GM12878 (cell line): Measurements from ENCODE around the gene WDR43. TPM values are rescaled to one million over a fixed set of nuclear protein-coding genes. Genes with fewer than 3 reads are reported as not detected.

Experiments
- ATAC-seq: fragments of 200-7000 bp; cut with Tn5 transposase; 3 replicates; pipeline ENCODE4 v1.9.1; 2020; ENCODE audit warnings: mild to moderate bottlenecking, moderate library complexity
- BruUV-seq: library from RNA; stranded (reverse); fragments of 400-500 nt; replicated peaks from 2 replicates; lab custom pipeline; 2021; lab: Mats Ljungman, UMichigan
- CTCF ChIA-PET: fragments of 300-600 bp; sonication (Branson Sonifier 250); formaldehyde crosslinking; extraction: SDS; loops from one replicate; lab custom pipeline; 2021; ENCODE audit warnings: inconsistent platforms; lab: Yijun Ruan, JAX
- POLR2A ChIA-PET: fragments of 350-600 bp; formaldehyde crosslinking; extraction: SDS; loops from one replicate; lab custom pipeline; 2021; ENCODE audit warnings: inconsistent platforms; lab: Charles Lee
- RAD21 ChIA-PET: fragments of 300-600 bp; sonication (Branson Sonifier 250); formaldehyde crosslinking; loops from one replicate; lab custom pipeline; 2023; ENCODE audit warnings: antibody characterized with exemption; ENCODE audit not compliant: unreplicated experiment; lab: Charles Lee
- SMC1A ChIA-PET: fragments of 300-600 bp; sonication (Branson Sonifier 250); formaldehyde crosslinking; loops from one replicate; lab custom pipeline; 2023; ENCODE audit not compliant: unreplicated experiment, uncharacterized antibody; lab: Charles Lee
- DNase-seq: peaks from one replicate; pipeline ENCODE4 v3.0.0-alpha.2; 2011; ENCODE audit warnings: low read depth, low spot score
- FAIRE-seq: peaks from 3 replicates; lab custom pipeline; 2011; peaks lifted over from hg19 to GRCh38; lab: Jason Lieb, UNC
- H2AFZ ChIP-seq: 2 replicates; pipeline ENCODE4 v1.6.0; 2011; ENCODE audit warnings: low read depth, low read length, control low read depth; ENCODE audit not compliant: control insufficient read depth
- H3K27ac ChIP-seq: 2 replicates; pipeline ENCODE4 v1.5.1; 2011; ENCODE audit warnings: control low read depth; ENCODE audit not compliant: control insufficient read depth, insufficient read depth
- H3K27me3 ChIP-seq, 2 experiments: replicated peaks in 1 of 2; 2 replicates each; pipeline versions ENCODE4 v1.6.0 to v1.6.1; 2011; ENCODE audit warnings: low read length in 1 of 2; ENCODE audit not compliant: control insufficient read depth in 2 of 2, insufficient read depth in 2 of 2
- H3K36me3 ChIP-seq, 2 experiments: 2 replicates each; pipeline ENCODE4 v1.5.1; 2011; ENCODE audit warnings: low read length in 1 of 2; ENCODE audit not compliant: control insufficient read depth in 2 of 2, insufficient read depth in 2 of 2
- H3K4me1 ChIP-seq: 2 replicates; pipeline ENCODE4 v1.6.1; 2011; ENCODE audit warnings: mild to moderate bottlenecking, low read length, moderate library complexity, mixed read lengths; ENCODE audit not compliant: control insufficient read depth, insufficient read depth
- H3K4me2 ChIP-seq: 2 replicates; pipeline ENCODE4 v1.6.0; 2011; ENCODE audit warnings: control low read depth; ENCODE audit not compliant: control insufficient read depth, insufficient read depth
- H3K4me3 ChIP-seq: fragments of 200-600 bp; sonication (generic); 2 replicates; pipeline ENCODE4 v1.5.1; 2016
- H3K79me2 ChIP-seq: 2 replicates; pipeline ENCODE4 v1.6.0; 2011; ENCODE audit warnings: low read length; ENCODE audit not compliant: control insufficient read depth, insufficient read depth
- H3K9ac ChIP-seq: 2 replicates; pipeline ENCODE4 v1.8.0; 2011; ENCODE audit warnings: low read length, control low read depth, mixed read lengths; ENCODE audit not compliant: control insufficient read depth, insufficient read depth
- H3K9me3 ChIP-seq: replicated peaks from 3 replicates; pipeline ENCODE4 v1.5.1; 2011; ENCODE audit warnings: mild to moderate bottlenecking, low read length; ENCODE audit not compliant: control insufficient read depth, insufficient read depth
- H4K20me1 ChIP-seq: 2 replicates; pipeline ENCODE4 v1.6.0; 2011; ENCODE audit not compliant: control insufficient read depth, insufficient read depth
- ASH2L ChIP-seq: fragments of 300-600, 200-600 bp; sonication (generic); IDR thresholded peaks from 2 replicates; pipeline ENCODE4 v1.6.1; 2017; ENCODE audit warnings: low read depth, mild to moderate bottlenecking, borderline replicate concordance
- BCL3 ChIP-seq: IDR thresholded peaks from 2 replicates; pipeline ENCODE4 v1.6.1; 2011; ENCODE audit warnings: borderline replicate concordance, low read depth, mild to moderate bottlenecking, moderate library complexity, low read length; ENCODE audit not compliant: insufficient read depth, poor library complexity, severe bottlenecking
- CHD1 ChIP-seq: IDR thresholded peaks from 2 replicates; pipeline ENCODE4 v1.6.1; 2012; ENCODE audit warnings: low read depth, low read length, improper control_type of control experiment
- DPF2 ChIP-seq: fragments of 450-650 bp; IDR thresholded peaks from 2 replicates; pipeline ENCODE4 v1.6.1; 2017; ENCODE audit warnings: mild to moderate bottlenecking
- ESRRA ChIP-seq: IDR thresholded peaks from 2 replicates; pipeline ENCODE4 v1.6.1; 2012; ENCODE audit warnings: mild to moderate bottlenecking, low read length, improper control_type of control experiment
- FOXM1 ChIP-seq: IDR thresholded peaks from 2 replicates; pipeline ENCODE4 v1.6.1; 2012; ENCODE audit warnings: low read depth, mild to moderate bottlenecking, inconsistent platforms, low read length, moderate library complexity
- GABPA ChIP-seq: IDR thresholded peaks from 2 replicates; pipeline ENCODE4 v1.6.1; 2014; ENCODE audit warnings: antibody characterized with exemption, low read depth, mild to moderate bottlenecking, inconsistent platforms
- IKZF1 ChIP-seq: fragments of 450-650 bp; conservative IDR thresholded peaks from 2 replicates; pipeline ENCODE4 v1.6.1; 2017; ENCODE audit warnings: antibody characterized with exemption, mild to moderate bottlenecking
- KLF5 ChIP-seq: fragments of 450-650 bp; IDR thresholded peaks from 2 replicates; pipeline ENCODE4 v1.6.1; 2014; ENCODE audit warnings: mild to moderate bottlenecking; ENCODE audit not compliant: partially characterized antibody
- MLLT1 ChIP-seq: fragments of 450-650 bp; IDR thresholded peaks from 2 replicates; pipeline ENCODE4 v1.6.1; 2016; ENCODE audit warnings: mild to moderate bottlenecking
- MTA3 ChIP-seq: IDR thresholded peaks from 2 replicates; pipeline ENCODE4 v1.6.1; 2012; ENCODE audit warnings: low read length, inconsistent platforms, borderline replicate concordance
- NR2C1 ChIP-seq: fragments of 450-650 bp; IDR thresholded peaks from 2 replicates; pipeline ENCODE4 v1.6.1; 2017; ENCODE audit warnings: antibody characterized with exemption, mild to moderate bottlenecking, moderate library complexity
- SIX5 ChIP-seq: IDR thresholded peaks from 2 replicates; pipeline ENCODE4 v1.6.1; 2011; ENCODE audit warnings: mild to moderate bottlenecking, low read depth, low read length, moderate library complexity; ENCODE audit not compliant: severe bottlenecking
- SMARCA5 ChIP-seq: fragments of 450-650 bp; IDR thresholded peaks from 2 replicates; pipeline ENCODE4 v1.6.1; 2017; ENCODE audit warnings: mild to moderate bottlenecking
- SUPT20H ChIP-seq: IDR thresholded peaks from 2 replicates; pipeline ENCODE4 v1.6.1; 2011; ENCODE audit warnings: low read depth, mild to moderate bottlenecking, low read length, moderate library complexity, borderline replicate concordance; ENCODE audit not compliant: control insufficient read depth
- TARDBP ChIP-seq: IDR thresholded peaks from 2 replicates; pipeline ENCODE4 v1.6.1; 2016; ENCODE audit warnings: borderline replicate concordance
- WGBS: methylation state at CpG from one replicate; pipeline ENCODE4 v1.1.6; 2016; ENCODE audit warnings: low lambda C conversion rate; ENCODE audit not compliant: insufficient replicate concordance, insufficient coverage; ENCODE audit errors: missing lambda C conversion rate; 5-methylcytosine and 5-hydroxymethylcytosine counted together
- in situ Hi-C: fragments of 300-500 bp; cut with MboI; formaldehyde crosslinking; loops from 9 replicates; pipeline ENCODE4 v1.14.3; 2018; ENCODE audit warnings: mixed read lengths
- intact Hi-C: fragments of 100-400 bp; cut with micrococcal nuclease; formaldehyde crosslinking; loops from one replicate; pipeline ENCODE4 v1.14.2; 2022; ENCODE audit not compliant: unreplicated experiment
- polyA plus RNA-seq, 11 experiments: library from polyadenylated mRNA; depleted of rRNA in 4 of 11; unstranded in 6 of 11; stranded (reverse) in 5 of 11; fragments of >200 nt; fragmentation: Nextera tagmentation in 4 of 11; fragmentation: Illumina TruSeq in 1 of 11; extraction: Ambion mirVana in 4 of 11; extraction: Trizol in 1 of 11; gene quantifications; 1 replicate in 1 of 11; 2 replicates in 10 of 11; pipeline versions ENCODE4 v1.2.1 to v1.2.3, GENCODE V29; 2011 to 2016; ENCODE audit warnings: inconsistent platforms in 2 of 11, missing spikeins in 2 of 11, low read depth in 1 of 11
- total RNA-seq, 4 experiments: library from RNA; depleted of rRNA in 3 of 4; stranded (reverse); fragments of >200 nt in 3 of 4; fragmentation: Illumina TruSeq in 1 of 4; extraction: Trizol in 1 of 4; gene quantifications; 2 replicates each; pipeline versions ENCODE4 v1.2.1 to v1.2.3, GENCODE V29; 2013 to 2021
- TF ChIP-seq, protein P1 (sequence below): IDR thresholded peaks from 2 replicates; pipeline ENCODE4 v1.6.1; 2012; ENCODE audit warnings: improper control_type of control experiment, low read depth, low read length; ENCODE audit not compliant: insufficient replicate concordance

WDR43 gene
- total and polyA plus RNA-seq, 10 of the 15 experiments (the other 5 are each of a cell fraction or from before 2014, with no cell fraction given) = 39.3 to 153 (median 81.9) TPM

DNA sequence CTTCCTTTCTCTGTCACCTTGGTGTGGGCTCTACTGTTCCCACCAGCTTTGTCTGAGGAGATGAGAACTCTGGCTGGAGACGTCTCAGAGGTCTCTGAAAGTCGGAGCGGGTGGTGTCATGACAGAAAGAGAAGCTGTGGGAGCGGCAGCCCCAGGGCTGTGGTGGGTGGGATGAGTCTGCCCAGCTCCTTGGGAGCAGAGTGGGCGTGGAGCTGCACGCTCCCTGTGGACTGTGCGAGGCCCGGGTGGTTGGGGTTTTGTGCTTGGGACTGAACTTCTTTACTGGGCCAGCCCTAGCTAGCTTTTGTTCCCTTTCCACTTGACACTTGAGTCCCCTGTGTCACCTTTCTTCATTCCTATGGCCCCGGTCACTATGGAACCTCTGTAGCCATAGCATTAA, 97.0 kb downstream of the WDR43 start:
- ChIA-PET SMC1A (no interaction called here), CTCF (no interaction called here), POLR2A (no interaction called here), RAD21 (no interaction called here)
- no peak for FAIRE-seq
- intact Hi-C loops (no loop called here), in situ Hi-C loops (no loop called here)
- H3K9me3 ChIP-seq = no peaks in the 10 kb centered on the region
- H3K36me3 ChIP-seq = no peaks in the 10 kb centered on the region
- no peak for ATAC-seq
- no peak for DNase-seq
- H3K9ac ChIP-seq = no peak overlapping the region
- H3K27me3 ChIP-seq = no peaks in the 10 kb centered on the region; a peak in 1 of 4 replicates
- H3K4me1 ChIP-seq = no peaks in the 10 kb centered on the region; the same call in 1 of the 2 replicates
- 50% methylated on average over 9 of the region's 9 CpGs for WGBS
- H3K4me3 ChIP-seq = no peak overlapping the region
- no peak overlapping the region for H2AFZ ChIP-seq
- TF ChIP-seq DPF2 (no peak), KLF5 (no peak), ESRRA (no peak), BCL3 (no peak), ASH2L (no peak), SMARCA5 (no peak), CHD1 (no peak), SIX5 (no peak), GABPA (no peak), SUPT20H (no peak), NR2C1 (no peak), MLLT1 (no peak), TARDBP (no peak), IKZF1 (no peak), MTA3 (no peak), FOXM1 (no peak)
- TF ChIP-seq, protein P1, sequence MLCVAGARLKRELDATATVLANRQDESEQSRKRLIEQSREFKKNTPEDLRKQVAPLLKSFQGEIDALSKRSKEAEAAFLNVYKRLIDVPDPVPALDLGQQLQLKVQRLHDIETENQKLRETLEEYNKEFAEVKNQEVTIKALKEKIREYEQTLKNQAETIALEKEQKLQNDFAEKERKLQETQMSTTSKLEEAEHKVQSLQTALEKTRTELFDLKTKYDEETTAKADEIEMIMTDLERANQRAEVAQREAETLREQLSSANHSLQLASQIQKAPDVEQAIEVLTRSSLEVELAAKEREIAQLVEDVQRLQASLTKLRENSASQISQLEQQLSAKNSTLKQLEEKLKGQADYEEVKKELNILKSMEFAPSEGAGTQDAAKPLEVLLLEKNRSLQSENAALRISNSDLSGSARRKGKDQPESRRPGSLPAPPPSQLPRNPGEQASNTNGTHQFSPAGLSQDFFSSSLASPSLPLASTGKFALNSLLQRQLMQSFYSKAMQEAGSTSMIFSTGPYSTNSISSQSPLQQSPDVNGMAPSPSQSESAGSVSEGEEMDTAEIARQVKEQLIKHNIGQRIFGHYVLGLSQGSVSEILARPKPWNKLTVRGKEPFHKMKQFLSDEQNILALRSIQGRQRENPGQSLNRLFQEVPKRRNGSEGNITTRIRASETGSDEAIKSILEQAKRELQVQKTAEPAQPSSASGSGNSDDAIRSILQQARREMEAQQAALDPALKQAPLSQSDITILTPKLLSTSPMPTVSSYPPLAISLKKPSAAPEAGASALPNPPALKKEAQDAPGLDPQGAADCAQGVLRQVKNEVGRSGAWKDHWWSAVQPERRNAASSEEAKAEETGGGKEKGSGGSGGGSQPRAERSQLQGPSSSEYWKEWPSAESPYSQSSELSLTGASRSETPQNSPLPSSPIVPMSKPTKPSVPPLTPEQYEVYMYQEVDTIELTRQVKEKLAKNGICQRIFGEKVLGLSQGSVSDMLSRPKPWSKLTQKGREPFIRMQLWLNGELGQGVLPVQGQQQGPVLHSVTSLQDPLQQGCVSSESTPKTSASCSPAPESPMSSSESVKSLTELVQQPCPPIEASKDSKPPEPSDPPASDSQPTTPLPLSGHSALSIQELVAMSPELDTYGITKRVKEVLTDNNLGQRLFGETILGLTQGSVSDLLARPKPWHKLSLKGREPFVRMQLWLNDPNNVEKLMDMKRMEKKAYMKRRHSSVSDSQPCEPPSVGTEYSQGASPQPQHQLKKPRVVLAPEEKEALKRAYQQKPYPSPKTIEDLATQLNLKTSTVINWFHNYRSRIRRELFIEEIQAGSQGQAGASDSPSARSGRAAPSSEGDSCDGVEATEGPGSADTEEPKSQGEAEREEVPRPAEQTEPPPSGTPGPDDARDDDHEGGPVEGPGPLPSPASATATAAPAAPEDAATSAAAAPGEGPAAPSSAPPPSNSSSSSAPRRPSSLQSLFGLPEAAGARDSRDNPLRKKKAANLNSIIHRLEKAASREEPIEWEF = no peak
- H4K20me1 ChIP-seq = no peaks in the 10 kb centered on the region
- H3K27ac ChIP-seq = no peak overlapping the region
- H3K79me2 ChIP-seq = no peaks in the 10 kb centered on the region
- BruUV-seq = no TSS peak
- H3K4me2 ChIP-seq = no peak overlapping the region
